HepG2 (cell line): ENCODE results near the gene DOCK9. TPM values are rescaled to one million over a fixed set of nuclear protein-coding genes. Genes with fewer than 3 reads are reported as not detected.

Experiments
- ATAC-seq: fragments of 200-7000 bp; cut with Tn5 transposase; 3 replicates; pipeline ENCODE4 v1.9.1; 2020; ENCODE audit warnings: mild to moderate bottlenecking, moderate library complexity
- BruUV-seq: library from RNA; stranded (reverse); fragments of 400-500 nt; replicated peaks from 2 replicates; lab custom pipeline; 2021; lab: Mats Ljungman, UMichigan
- CTCF ChIA-PET: fragments of 300-600 bp; formaldehyde crosslinking; extraction: SDS; loops from one replicate; lab custom pipeline; 2021; ENCODE audit warnings: low total read pairs, inconsistent platforms, low intra/inter-chr PET ratio; lab: Yijun Ruan, JAX
- POLR2A ChIA-PET: fragments of 350-600 bp; sonication (Branson Sonifier 250); formaldehyde crosslinking; loops from one replicate; lab custom pipeline; 2020; ENCODE audit warnings: antibody characterized with exemption, inconsistent platforms; lab: Yijun Ruan, JAX
- DNase-seq: peaks from one replicate; pipeline ENCODE4 v3.0.0-alpha.2; 2015; ENCODE audit warnings: low spot score
- FAIRE-seq: peaks from 3 replicates; lab custom pipeline; 2011; peaks lifted over from hg19 to GRCh38; lab: Jason Lieb, UNC
- H2AFZ ChIP-seq: one replicate; pipeline ENCODE4 v1.6.1; 2011; ENCODE audit warnings: low read length, inconsistent platforms
- H3K27ac ChIP-seq: fragments of 300-600 bp; 3 replicates; pipeline ENCODE4 v1.8.0; 2011; ENCODE audit warnings: mixed run types, mild to moderate bottlenecking, mixed read lengths, low read length, inconsistent platforms; ENCODE audit not compliant: insufficient read depth; ENCODE audit errors: extremely low read length
- H3K27me3 ChIP-seq, 2 experiments: fragments of 200-600 bp in 1 of 2; 2 replicates in 1 of 2; 3 replicates in 1 of 2; pipeline versions ENCODE4 v1.6.0 to v1.8.0; 2011; ENCODE audit warnings: low read length in 2 of 2, mild to moderate bottlenecking in 2 of 2, moderate library complexity in 2 of 2, inconsistent platforms in 1 of 2; ENCODE audit not compliant: insufficient read depth in 2 of 2, control insufficient read depth in 1 of 2
- H3K36me3 ChIP-seq, 2 experiments: fragments of 200-600 bp in 1 of 2; replicated peaks in 1 of 2; 2 replicates in 1 of 2; 3 replicates in 1 of 2; pipeline versions ENCODE4 v1.5.1 to v1.8.0; 2011; ENCODE audit warnings: low read length in 2 of 2, inconsistent platforms in 1 of 2; ENCODE audit not compliant: insufficient read depth in 2 of 2, control insufficient read depth in 1 of 2
- H3K4me1 ChIP-seq: 2 replicates; pipeline ENCODE4 v1.5.1; 2012; ENCODE audit warnings: low read length, inconsistent platforms; ENCODE audit not compliant: insufficient read depth
- H3K4me2 ChIP-seq: 2 replicates; pipeline ENCODE4 v1.6.0; 2011; ENCODE audit warnings: low read depth, low read length, inconsistent platforms
- H3K4me3 ChIP-seq, 3 experiments: fragments of 200-600 bp in 1 of 3; sonication (generic), shearing (Covaris generic) in 1 of 3; replicated peaks in 1 of 3; 2 replicates each; pipeline ENCODE4 v1.5.1; 2011 to 2016; ENCODE audit warnings: low read length in 3 of 3, inconsistent platforms in 2 of 3, low read depth in 2 of 3, mild to moderate bottlenecking in 2 of 3, control low read depth in 1 of 3, mixed read lengths in 1 of 3; ENCODE audit not compliant: insufficient read depth in 1 of 3
- H3K79me2 ChIP-seq: one replicate; pipeline ENCODE4 v1.6.1; 2011; ENCODE audit warnings: low read length, inconsistent platforms; ENCODE audit not compliant: insufficient read depth
- H3K9ac ChIP-seq: 2 replicates; pipeline ENCODE4 v1.6.0; 2011; ENCODE audit warnings: mild to moderate bottlenecking, low read depth, low read length, inconsistent platforms; ENCODE audit not compliant: insufficient read depth
- H3K9me3 ChIP-seq: 2 replicates; pipeline ENCODE4 v1.5.1; 2012; ENCODE audit warnings: mild to moderate bottlenecking, low read length
- H4K20me1 ChIP-seq: 2 replicates; pipeline ENCODE4 v1.6.0; 2011; ENCODE audit warnings: inconsistent platforms, mild to moderate bottlenecking, low read length, moderate library complexity; ENCODE audit not compliant: insufficient read depth
- ZNF546 ChIP-seq: sonication (generic); formaldehyde crosslinking; conservative IDR thresholded peaks from 2 replicates; pipeline ENCODE4 v1.8.1; 2023; ENCODE audit warnings: mild to moderate bottlenecking, missing genetic modification reagents
- ZNF678 ChIP-seq: sonication (generic); formaldehyde crosslinking; IDR thresholded peaks from 2 replicates; pipeline ENCODE4 v1.4.0; 2020; ENCODE audit warnings: mild to moderate bottlenecking, missing genetic modification reagents
- ZNF766 ChIP-seq: sonication (generic); formaldehyde crosslinking; IDR thresholded peaks from 2 replicates; pipeline ENCODE4 v1.5.0; 2020; ENCODE audit warnings: missing genetic modification reagents, borderline replicate concordance
- ZNF816 ChIP-seq: sonication (generic); formaldehyde crosslinking; IDR thresholded peaks from 2 replicates; pipeline ENCODE4 v1.8.0; 2022; ENCODE audit warnings: missing genetic modification reagents, mild to moderate bottlenecking, borderline replicate concordance
- WGBS: methylation state at CpG from one replicate; pipeline ENCODE4 v1.1.6; 2017; ENCODE audit warnings: low lambda C conversion rate; 5-methylcytosine and 5-hydroxymethylcytosine counted together
- in situ Hi-C: cut with HindIII; loops from 2 replicates; pipeline ENCODE4 v1.10.0; 2017; ENCODE audit warnings: low pct_unique_long_range_greater_than_20kb; ENCODE audit not compliant: extremely low pct_ligation_motif_present
- intact Hi-C: fragments of 100-400 bp; cut with micrococcal nuclease; formaldehyde crosslinking; loops from one replicate; pipeline ENCODE4 v1.10.0; 2022; ENCODE audit not compliant: unreplicated experiment
- polyA plus RNA-seq, 8 experiments: library from polyadenylated mRNA; depleted of rRNA in 3 of 8; stranded (reverse) in 7 of 8; unstranded in 1 of 8; fragments of >200 nt; fragmentation: Illumina TruSeq in 4 of 8; extraction: Trizol in 4 of 8; gene quantifications; 2 replicates each; pipeline versions ENCODE4 v1.2.1 to v1.2.3, GENCODE V29; 2011 to 2016; ENCODE audit warnings: low read depth in 4 of 8, missing spikeins in 1 of 8, mixed read lengths in 1 of 8; ENCODE audit not compliant: insufficient read depth in 1 of 8
- total RNA-seq, 5 experiments: library from RNA; depleted of rRNA; stranded (reverse); fragments of >200 nt; fragmentation: Illumina TruSeq; extraction: Trizol; gene quantifications; 2 replicates each; pipeline ENCODE4 v1.2.3, GENCODE V29; 2016; ENCODE audit warnings: low read depth in 1 of 5
- TF ChIP-seq, protein P1 (sequence below): sonication (generic); formaldehyde crosslinking; IDR thresholded peaks from 2 replicates; pipeline ENCODE4 v1.8.0; 2022; ENCODE audit warnings: missing genetic modification reagents, mild to moderate bottlenecking, borderline replicate concordance
- TF ChIP-seq, protein P2 (sequence below): sonication (generic); formaldehyde crosslinking; IDR thresholded peaks from 2 replicates; pipeline ENCODE4 v1.9.0; 2022; ENCODE audit warnings: missing genetic modification reagents, mild to moderate bottlenecking, borderline replicate concordance
- TF ChIP-seq, protein P3 (sequence below): sonication (generic); formaldehyde crosslinking; IDR thresholded peaks from 2 replicates; pipeline ENCODE4 v1.8.0; 2022; ENCODE audit warnings: mild to moderate bottlenecking, missing genetic modification reagents, moderate library complexity

Gene DOCK9
- total and polyA plus RNA-seq, 2 of the 13 experiments (the other 11 are each of a cell fraction or from before 2014, with no cell fraction given): 0.44 to 0.97 TPM

DNA sequence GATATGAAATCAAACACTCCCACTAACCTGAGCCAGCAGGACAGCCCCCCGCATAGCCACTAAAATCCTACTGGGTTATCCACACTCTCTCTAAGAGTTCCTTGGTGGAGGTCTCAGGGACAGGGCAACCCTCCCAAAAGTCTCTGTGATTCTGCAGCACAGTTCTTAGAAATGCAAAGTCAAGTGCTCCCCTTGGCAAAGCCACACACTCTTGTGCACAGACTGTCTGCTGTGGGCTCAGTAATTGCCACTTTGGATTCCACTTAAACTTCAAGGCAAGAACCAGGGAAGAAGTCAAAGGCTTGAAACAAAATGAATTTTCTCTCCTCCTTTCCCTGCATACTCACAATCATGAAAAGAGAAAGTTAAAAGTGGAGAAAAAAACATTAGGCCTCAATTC lies 61.5 kb downstream of the DOCK9 start (continued):
- no peak for TF ChIP-seq ZNF678 (CRISPR knock-in tag)
- TF ChIP-seq, protein P1, sequence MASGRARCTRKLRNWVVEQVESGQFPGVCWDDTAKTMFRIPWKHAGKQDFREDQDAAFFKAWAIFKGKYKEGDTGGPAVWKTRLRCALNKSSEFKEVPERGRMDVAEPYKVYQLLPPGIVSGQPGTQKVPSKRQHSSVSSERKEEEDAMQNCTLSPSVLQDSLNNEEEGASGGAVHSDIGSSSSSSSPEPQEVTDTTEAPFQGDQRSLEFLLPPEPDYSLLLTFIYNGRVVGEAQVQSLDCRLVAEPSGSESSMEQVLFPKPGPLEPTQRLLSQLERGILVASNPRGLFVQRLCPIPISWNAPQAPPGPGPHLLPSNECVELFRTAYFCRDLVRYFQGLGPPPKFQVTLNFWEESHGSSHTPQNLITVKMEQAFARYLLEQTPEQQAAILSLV (CRISPR knock-in tag): no peak
- TF ChIP-seq, protein P2, sequence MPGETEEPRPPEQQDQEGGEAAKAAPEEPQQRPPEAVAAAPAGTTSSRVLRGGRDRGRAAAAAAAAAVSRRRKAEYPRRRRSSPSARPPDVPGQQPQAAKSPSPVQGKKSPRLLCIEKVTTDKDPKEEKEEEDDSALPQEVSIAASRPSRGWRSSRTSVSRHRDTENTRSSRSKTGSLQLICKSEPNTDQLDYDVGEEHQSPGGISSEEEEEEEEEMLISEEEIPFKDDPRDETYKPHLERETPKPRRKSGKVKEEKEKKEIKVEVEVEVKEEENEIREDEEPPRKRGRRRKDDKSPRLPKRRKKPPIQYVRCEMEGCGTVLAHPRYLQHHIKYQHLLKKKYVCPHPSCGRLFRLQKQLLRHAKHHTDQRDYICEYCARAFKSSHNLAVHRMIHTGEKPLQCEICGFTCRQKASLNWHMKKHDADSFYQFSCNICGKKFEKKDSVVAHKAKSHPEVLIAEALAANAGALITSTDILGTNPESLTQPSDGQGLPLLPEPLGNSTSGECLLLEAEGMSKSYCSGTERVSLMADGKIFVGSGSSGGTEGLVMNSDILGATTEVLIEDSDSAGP (CRISPR knock-in tag): no peak
- no peak for TF ChIP-seq ZNF546
- TF ChIP-seq, protein P3, sequence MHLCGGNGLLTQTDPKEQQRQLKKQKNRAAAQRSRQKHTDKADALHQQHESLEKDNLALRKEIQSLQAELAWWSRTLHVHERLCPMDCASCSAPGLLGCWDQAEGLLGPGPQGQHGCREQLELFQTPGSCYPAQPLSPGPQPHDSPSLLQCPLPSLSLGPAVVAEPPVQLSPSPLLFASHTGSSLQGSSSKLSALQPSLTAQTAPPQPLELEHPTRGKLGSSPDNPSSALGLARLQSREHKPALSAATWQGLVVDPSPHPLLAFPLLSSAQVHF (CRISPR knock-in tag): no peak
- no peak for TF ChIP-seq ZNF816

GRCh38 chr13:98915981-98916380 lies 61.9 kb downstream of the DOCK9 start:
- Histone ChIP-seq H3K4me1 (no peaks in the 10 kb centered on the region), H3K4me3 (no peak overlapping the region), H3K4me2 (no peak overlapping the region), H3K9me3 (no peaks in the 10 kb centered on the region), H3K9ac (no peak overlapping the region), H2AFZ (no peak overlapping the region), H3K79me2 (no peaks in the 10 kb centered on the region), H4K20me1 (no peaks in the 10 kb centered on the region), H3K36me3 (no peaks in the 10 kb centered on the region), H3K27ac (no peak overlapping the region), H3K27me3 (no peaks in the 10 kb centered on the region)
- no peak for FAIRE-seq
- no peak for TF ChIP-seq ZNF766 (CRISPR knock-in tag)
- no TSS peak for BruUV-seq
- ATAC-seq: no peak
- ChIA-PET POLR2A (no interaction called here), CTCF (no interaction called here)
- intact Hi-C loops: no loop called here
- DNase-seq: no peak
- WGBS: 51% methylated on average over 3 of the region's 5 CpGs
- in situ Hi-C loops: no loop called here
